GM13977 (cell line): Measurements from ENCODE around the gene HMOX1.

Experiments used
- DNase-seq: peaks from one replicate; pipeline ENCODE4 v3.0.0; 2012; ENCODE audit warnings: low spot score
- CTCF ChIP-seq: IDR thresholded peaks from 2 replicates; pipeline ENCODE4 v1.5.1; 2012; ENCODE audit warnings: mild to moderate bottlenecking, control low read depth; ENCODE audit not compliant: insufficient read depth; ENCODE audit errors: extremely low read depth, missing control alignments
- in situ Hi-C: fragments of 300-500 bp; cut with MboI; formaldehyde crosslinking; loops from one replicate; pipeline ENCODE4 v1.12.0; 2022; ENCODE audit warnings: low sequenced_read_pairs, low pct_unique_long_range_greater_than_20kb, mixed read lengths, inconsistent platforms; ENCODE audit not compliant: unreplicated experiment

The HMOX1 gene

GRCh38 chr22:35379146-35379993 lies 1.5 kb upstream of the HMOX1 start:
- in situ Hi-C loops = no loop called here
- TF ChIP-seq CTCF = no peak
- no peak for DNase-seq

GRCh38 chr22:35380013-35380412 lies 883 bp upstream of the HMOX1 start:
- TF ChIP-seq CTCF = no peak
- no peak for DNase-seq

GRCh38 chr22:35381424-35382009 lies 621 bp downstream of the HMOX1 start:
- no peak for TF ChIP-seq CTCF
- in situ Hi-C loops = no loop called here
- DNase-seq = no peak

More at GRCh38 chr22:35380013-35380412, 883 bp upstream of the HMOX1 start:
- in situ Hi-C loops = no loop called here

- TF ChIP-seq CTCF = no peak
- in situ Hi-C loops = no loop called here
- no peak for DNase-seq
These were observed 2.8 kb downstream of the HMOX1 start for GRCh38 chr22:35383679-35384071.

- no peak for TF ChIP-seq CTCF
- no peak for DNase-seq
- in situ Hi-C loops = no loop called here
These were observed 3.6 kb downstream of the HMOX1 start for GRCh38 chr22:35384527-35384926.

- in situ Hi-C loops = no loop called here
- no peak for TF ChIP-seq CTCF
- DNase-seq = no peak
These were observed 4.2 kb downstream of the HMOX1 start for GRCh38 chr22:35384975-35385588.
